ENCODE data around the gene FIG4. TPM values are rescaled to one million over a fixed set of nuclear protein-coding genes. Genes with fewer than 3 reads are reported as not detected.

Gene FIG4
- total and polyA plus RNA-seq, 8 donors = 18.0 to 24.5 (median 19.0) TPM

- DNase-seq = no peak
These were observed 170.8 kb downstream of the FIG4 start for GRCh38 chr6:109861946-109862345.

GRCh38 chr6:109864050-109864449 lies 173.0 kb downstream of the FIG4 start:
- intact Hi-C loops (cut with DNase I) = no loop called here
- ATAC-seq = no peak

More at GRCh38 chr6:109861946-109862345, 170.8 kb downstream of the FIG4 start:
- TF ChIP-seq CTCF (IDR thresholded peaks at IDR 0.05) = no peak
- Histone ChIP-seq H3K9me3 (peaks cover 0 to 12% of the 10 kb centered on the region in 2 donors), H3K27me3 (no peaks in the 10 kb centered on the region), H3K4me1 (no peaks in the 10 kb centered on the region), H3K27ac (no peak overlapping the region), H3K36me3 (no peaks in the 10 kb centered on the region), H3K4me3 (no peak overlapping the region)
- ATAC-seq = no peak
- intact Hi-C loops (cut with DNase I) = no loop called here

GRCh38 chr6:109865968-109866367 lies 174.9 kb downstream of the FIG4 start:
- no peak for ATAC-seq
- Histone ChIP-seq H3K36me3 (no peaks in the 10 kb centered on the region), H3K9me3 (peaks cover 0 to 12% of the 10 kb centered on the region in 2 donors), H3K27me3 (no peaks in the 10 kb centered on the region), H3K4me3 (no peak overlapping the region), H3K4me1 (no peaks in the 10 kb centered on the region), H3K27ac (no peak overlapping the region)
- DNase-seq = no peak
- intact Hi-C loops (cut with DNase I) = no loop called here
- TF ChIP-seq CTCF (IDR thresholded peaks at IDR 0.05) = no peak

More at GRCh38 chr6:109864050-109864449, 173.0 kb downstream of the FIG4 start:
- no peak overlapping the region for H3K4me3 ChIP-seq
- no peak for TF ChIP-seq CTCF (IDR thresholded peaks at IDR 0.05)
- no peaks in the 10 kb centered on the region for H3K27me3 ChIP-seq
- DNase-seq = no peak
- H3K4me1 ChIP-seq = no peaks in the 10 kb centered on the region
- H3K9me3 ChIP-seq = peaks cover 0 to 12% of the 10 kb centered on the region in 2 donors
- H3K36me3 ChIP-seq = no peaks in the 10 kb centered on the region
- H3K27ac ChIP-seq = no peak overlapping the region

- ATAC-seq = peak; percentile 57
- DNase-seq = peak in 3 of 4 donors; percentile 38 to 70 (median 64)
- peak overlapping the region in 1 of 2 donors; percentile 67 for H3K27ac ChIP-seq
These were observed 176.2 kb downstream of the FIG4 start for GRCh38 chr6:109867009-109867969.

More at GRCh38 chr6:109867009-109867969, 176.2 kb downstream of the FIG4 start:
- Histone ChIP-seq H3K4me1 (no peaks in the 10 kb centered on the region), H3K9me3 (peaks cover 0 to 4% of the 10 kb centered on the region in 2 donors), H3K36me3 (no peaks in the 10 kb centered on the region), H3K4me3 (no peak overlapping the region), H3K27me3 (no peaks in the 10 kb centered on the region)
- intact Hi-C loops (cut with DNase I) = no loop called here
- no peak for TF ChIP-seq CTCF (IDR thresholded peaks at IDR 0.05)

Measured in left lung (tissue), 10 donors.